ENCODE data around the gene SLC9A8. TPM values are rescaled to one million over a fixed set of nuclear protein-coding genes. Genes with fewer than 3 reads are reported as not detected.

SLC9A8 gene
- total and polyA plus RNA-seq, 12 donors, result 3.3 to 8.7 (median 6.9) TPM

GRCh38 chr20:49832632-49833327, 20.2 kb downstream of the SLC9A8 start:
- peak overlapping the region in 3 of 10 donors; percentile 3 to 68 (median 29) for H3K27ac ChIP-seq
- H3K4me3 ChIP-seq, result no peak overlapping the region
- H3K4me1 ChIP-seq, result peaks cover 0 to 19% (median 0%) of the 10 kb centered on the region in 9 donors
- TF ChIP-seq CTCF (IDR thresholded peaks at IDR 0.05), result no peak
- ATAC-seq, result peak in 2 of 8 donors; percentile 27 to 62
- no peaks in the 10 kb centered on the region for H3K9me3 ChIP-seq
- no peaks in the 10 kb centered on the region for H3K27me3 ChIP-seq
- WGBS, 2 donors, result 89% methylated on average over 13 of the region's 13 CpGs
- intact Hi-C loops (cut with DNase I), result loop anchor here in 1 of 10 donors (5.0 kb wide), 1 partner anchor 1200 kb away; no protein-coding TSS in a partner anchor
- H3K36me3 ChIP-seq, result peaks cover 0 to 84% (median under 1%) of the 10 kb centered on the region in 9 donors
- no peak for DNase-seq

DNA sequence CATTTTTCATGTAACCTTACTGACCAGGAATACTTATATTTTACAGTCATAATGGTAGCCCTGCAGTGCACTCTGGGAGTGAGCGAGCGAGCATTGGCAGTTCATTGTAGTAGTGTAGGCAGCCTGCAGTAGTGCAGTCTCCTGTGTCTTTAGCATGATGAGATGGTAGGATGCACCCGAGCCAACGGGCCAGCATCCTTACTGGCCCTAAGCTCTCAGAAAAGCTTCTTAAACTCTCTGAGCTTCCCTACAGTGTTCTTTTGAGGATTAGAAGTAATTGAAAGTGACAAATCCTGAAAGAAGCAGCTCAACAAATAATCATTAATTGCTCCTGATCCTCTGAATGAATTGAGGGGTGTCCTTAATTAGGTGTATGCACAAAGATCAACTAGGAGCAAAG, 20.9 kb downstream of the SLC9A8 start:
- peaks cover 0 to 19% (median 0%) of the 10 kb centered on the region in 9 donors for H3K4me1 ChIP-seq
- no peaks in the 10 kb centered on the region for H3K27me3 ChIP-seq
- ATAC-seq (no peak), DNase-seq (no peak)
- no peaks in the 10 kb centered on the region for H3K9me3 ChIP-seq
- 95 to 96% methylated on average over 4 of the region's 4 CpGs for WGBS, 2 donors
- peaks cover 0 to 87% (median under 1%) of the 10 kb centered on the region in 9 donors for H3K36me3 ChIP-seq
- H3K27ac ChIP-seq, result peak overlapping the region in 1 of 10 donors; percentile 68
- H3K4me3 ChIP-seq, result no peak overlapping the region
- intact Hi-C loops (cut with DNase I), result loop anchor here in 1 of 10 donors (5.0 kb wide), 1 partner anchor 1201 kb away; no protein-coding TSS in a partner anchor
- no peak for TF ChIP-seq CTCF (IDR thresholded peaks at IDR 0.05)

DNA sequence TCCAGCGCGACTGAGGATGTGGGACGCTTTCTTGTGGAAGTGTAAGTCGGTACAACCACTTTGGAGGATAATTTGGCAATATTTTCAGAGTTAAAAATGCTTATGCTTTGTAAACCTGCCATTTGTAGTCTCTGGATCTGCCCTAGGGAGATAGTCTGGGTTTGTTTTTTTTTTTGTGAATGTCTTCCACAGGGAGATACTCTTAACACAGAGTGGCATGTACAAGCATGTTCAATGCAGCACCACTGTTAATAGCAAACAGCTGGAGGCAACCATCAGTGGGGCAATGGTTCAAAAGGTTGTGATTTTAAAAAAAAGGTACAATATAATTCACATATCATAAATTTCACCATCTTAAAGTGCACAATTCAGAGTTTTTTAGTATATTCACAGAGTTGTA, 22.4 kb downstream of the SLC9A8 start:
- no peak for ATAC-seq

GRCh38 chr20:49838546-49838945, 25.9 kb downstream of the SLC9A8 start:
- intact Hi-C loops (cut with DNase I), result no loop called here
- H3K36me3 ChIP-seq, result peaks cover 0 to 74% (median 7%) of the 10 kb centered on the region in 9 donors
- TF ChIP-seq CTCF (IDR thresholded peaks at IDR 0.05), result no peak
- peaks cover 0 to 7% (median 4%) of the 10 kb centered on the region in 9 donors for H3K4me1 ChIP-seq
- 72 to 74% methylated on average over 8 of the region's 8 CpGs for WGBS, 2 donors
- ATAC-seq (no peak), DNase-seq (no peak)
- no peak overlapping the region for H3K27ac ChIP-seq
- H3K27me3 ChIP-seq, result no peaks in the 10 kb centered on the region
- peaks cover 0 to 8% (median 0%) of the 10 kb centered on the region in 11 donors for H3K9me3 ChIP-seq
- no peak overlapping the region for H3K4me3 ChIP-seq

More for the DNA sequence above, 22.4 kb downstream of the SLC9A8 start:
- Histone ChIP-seq H3K27me3 (no peaks in the 10 kb centered on the region), H3K4me1 (peaks cover 0 to 19% (median 0%) of the 10 kb centered on the region in 9 donors), H3K9me3 (no peaks in the 10 kb centered on the region), H3K36me3 (peaks cover 0 to 81% (median 7%) of the 10 kb centered on the region in 9 donors), H3K27ac (no peak overlapping the region), H3K4me3 (no peak overlapping the region)
- TF ChIP-seq CTCF (IDR thresholded peaks at IDR 0.05), result no peak
- WGBS, 2 donors, result 92 to 95% methylated on average over 4 of the region's 4 CpGs
- DNase-seq, result no peak
- intact Hi-C loops (cut with DNase I), result no loop called here

All from heart right ventricle (tissue), 16 donors.